DLD1 (cell line): ENCODE measurements around the gene GRM7.

ENCODE experiments used
- in situ Hi-C: cut with HindIII; loops from 2 replicates; pipeline ENCODE4 v1.10.0; 2017; ENCODE audit warnings: low sequenced_read_pairs

The GRM7 gene

GRCh38 chr3:7630351-7630911, 769.5 kb downstream of the GRM7 start:
- in situ Hi-C loops, result no loop called here

GRCh38 chr3:7630925-7631324, 770.0 kb downstream of the GRM7 start:
- in situ Hi-C loops, result no loop called here

GRCh38 chr3:7632305-7632704, 771.4 kb downstream of the GRM7 start:
- in situ Hi-C loops, result no loop called here

- in situ Hi-C loops, result no loop called here
Observed at GRCh38 chr3:7637694-7638093, 776.8 kb downstream of the GRM7 start.

- in situ Hi-C loops, result no loop called here
Observed at GRCh38 chr3:7638103-7638502, 777.2 kb downstream of the GRM7 start.

GRCh38 chr3:7640787-7641186, 779.9 kb downstream of the GRM7 start:
- in situ Hi-C loops, result no loop called here

GRCh38 chr3:7646851-7647250, 785.9 kb downstream of the GRM7 start:
- in situ Hi-C loops, result no loop called here

- in situ Hi-C loops, result no loop called here
Observed at GRCh38 chr3:7650466-7650865, 789.6 kb downstream of the GRM7 start.

GRCh38 chr3:7651274-7651673, 790.4 kb downstream of the GRM7 start:
- in situ Hi-C loops, result no loop called here

- in situ Hi-C loops, result no loop called here
Observed at GRCh38 chr3:7657214-7658112, 796.5 kb downstream of the GRM7 start.

- in situ Hi-C loops, result no loop called here
Observed at GRCh38 chr3:7658294-7658693, 797.4 kb downstream of the GRM7 start.

- in situ Hi-C loops, result no loop called here
Observed at GRCh38 chr3:7659079-7659478, 798.2 kb downstream of the GRM7 start.

- in situ Hi-C loops, result no loop called here
Observed at GRCh38 chr3:7663771-7664170, 802.9 kb downstream of the GRM7 start.

- in situ Hi-C loops, result no loop called here
Observed at GRCh38 chr3:7667774-7668173, 806.9 kb downstream of the GRM7 start.

GRCh38 chr3:7669641-7670040, 808.7 kb downstream of the GRM7 start:
- in situ Hi-C loops, result no loop called here

- in situ Hi-C loops, result no loop called here
Observed at GRCh38 chr3:7678521-7678920, 817.6 kb downstream of the GRM7 start.

- in situ Hi-C loops, result no loop called here
Observed at GRCh38 chr3:7682822-7683229, 821.9 kb downstream of the GRM7 start.

- in situ Hi-C loops, result no loop called here
Observed at GRCh38 chr3:7683426-7683825, 822.5 kb downstream of the GRM7 start.

- in situ Hi-C loops, result no loop called here
Observed at GRCh38 chr3:7684182-7684715, 823.3 kb downstream of the GRM7 start.

- in situ Hi-C loops, result no loop called here
Observed at GRCh38 chr3:7687428-7688147, 826.7 kb downstream of the GRM7 start.

GRCh38 chr3:7692866-7693265, 832.0 kb downstream of the GRM7 start:
- in situ Hi-C loops, result no loop called here

GRCh38 chr3:7693976-7694375, 833.1 kb downstream of the GRM7 start:
- in situ Hi-C loops, result no loop called here
